ENCODE data around the gene TMEM202.
"Not testable (repeated sequence)": the region's sequence is repeated elsewhere in the genome, so short reads cannot be mapped to it uniquely, and the experiment has no call there.

TMEM202 gene

DNA sequence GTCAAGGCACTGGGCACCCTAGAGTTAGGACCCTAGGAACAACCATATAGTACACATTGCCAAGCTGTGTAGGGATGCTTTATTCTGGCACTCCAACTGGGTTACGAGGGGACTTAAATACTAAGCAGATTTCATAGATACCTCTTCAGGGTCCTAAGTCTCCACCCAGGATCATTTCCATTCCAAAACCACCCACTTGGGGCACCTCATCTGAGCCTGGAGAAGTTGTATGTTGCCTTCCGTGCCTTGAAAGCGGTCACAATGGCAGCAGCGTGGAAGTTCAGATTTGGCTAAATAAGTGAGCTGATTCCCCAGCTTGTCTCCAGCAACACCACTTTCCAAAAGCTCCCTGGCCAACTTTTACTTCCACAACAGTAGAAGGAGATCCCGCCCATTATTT, 4.6 kb downstream of the TMEM202 start:
- DNase-seq (ENCODE audit: low read depth in 3 of 3, low spot score in 1 of 3) = no peak

DNA sequence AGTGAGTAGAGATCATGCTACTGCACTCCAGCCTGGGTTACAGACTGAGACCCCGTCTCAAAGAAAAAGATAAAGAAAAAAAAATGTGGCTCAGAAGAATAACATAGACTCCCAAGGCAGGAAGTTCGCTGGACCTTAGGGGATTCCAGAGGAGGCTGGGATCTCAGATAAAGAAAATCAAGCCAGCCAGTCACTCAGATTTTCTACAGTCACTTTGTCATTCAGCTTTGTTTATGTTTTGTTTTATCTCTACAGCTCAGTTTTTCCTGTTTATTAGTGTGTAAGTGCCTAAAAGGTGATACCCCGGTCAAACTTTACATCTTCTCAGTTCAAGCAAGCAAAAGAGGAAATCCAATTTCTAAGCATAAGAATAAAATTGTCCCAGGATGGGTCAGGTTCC, 6.3 kb downstream of the TMEM202 start:
- DNase-seq (ENCODE audit: low read depth in 3 of 3, low spot score in 1 of 3) = no peak

DNA sequence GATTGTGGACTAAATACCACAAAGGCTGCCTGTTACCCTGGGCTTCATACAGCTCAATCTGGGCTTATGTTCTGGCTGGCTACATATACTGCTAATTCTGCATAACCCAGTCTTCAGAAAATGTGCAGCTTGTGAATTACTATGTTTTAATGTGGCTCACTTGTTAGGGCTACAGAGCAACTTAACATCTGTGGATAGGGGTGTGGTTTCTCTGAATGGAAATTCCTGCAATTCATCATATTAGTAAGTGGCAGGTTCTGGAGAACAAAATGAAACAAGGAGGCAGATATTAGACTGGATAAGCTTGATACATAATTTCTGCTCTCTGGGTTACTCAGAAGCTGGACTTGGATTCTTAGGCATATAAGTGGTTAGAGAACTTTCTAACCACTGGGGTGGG, 6.7 kb downstream of the TMEM202 start:
- no peak for DNase-seq (ENCODE audit: low read depth in 3 of 3, low spot score in 1 of 3)

DNA sequence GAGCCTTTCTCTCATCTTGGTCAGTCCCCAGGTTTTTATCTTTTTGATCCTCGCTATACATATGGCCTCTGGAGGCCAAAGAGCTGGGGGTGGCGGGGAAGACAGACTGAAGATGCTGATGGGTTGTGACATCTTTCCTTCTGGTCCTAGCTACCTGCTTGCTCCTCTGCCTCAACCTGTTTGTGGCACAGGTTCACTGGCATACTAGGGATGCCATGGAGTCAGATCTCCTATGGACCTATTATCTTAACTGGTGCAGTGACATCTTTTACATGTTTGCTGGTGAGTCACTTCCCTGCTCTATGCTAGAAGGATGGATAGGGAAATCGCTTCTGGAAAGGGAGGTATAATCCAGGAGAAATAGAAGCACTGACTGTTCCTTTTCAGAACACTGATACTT, 8.8 kb downstream of the TMEM202 start:
- no peak for DNase-seq (ENCODE audit: low read depth in 3 of 3, low spot score in 1 of 3)

DNA sequence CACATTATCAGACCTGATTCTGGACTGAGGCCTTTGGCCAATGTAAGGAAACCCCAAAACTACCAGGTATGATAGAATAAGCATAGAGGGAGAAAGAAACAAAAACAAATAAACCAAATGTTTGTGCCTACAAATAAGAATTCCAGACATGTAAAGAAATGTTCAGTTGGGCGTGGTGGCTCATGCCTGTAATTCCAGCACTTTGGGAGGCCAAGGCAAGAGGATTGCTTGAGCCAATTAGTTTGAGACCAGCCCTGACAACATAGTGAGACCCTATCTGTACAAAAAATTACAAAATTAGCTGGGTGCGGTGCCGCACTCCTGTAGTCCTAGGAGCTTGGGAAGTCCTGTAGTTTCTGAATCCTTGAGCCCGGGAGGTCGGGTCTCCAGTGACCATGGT, 13.0 kb downstream of the TMEM202 start:
- no peak for DNase-seq (ENCODE audit: low read depth in 3 of 3, low spot score in 1 of 3)

DNA sequence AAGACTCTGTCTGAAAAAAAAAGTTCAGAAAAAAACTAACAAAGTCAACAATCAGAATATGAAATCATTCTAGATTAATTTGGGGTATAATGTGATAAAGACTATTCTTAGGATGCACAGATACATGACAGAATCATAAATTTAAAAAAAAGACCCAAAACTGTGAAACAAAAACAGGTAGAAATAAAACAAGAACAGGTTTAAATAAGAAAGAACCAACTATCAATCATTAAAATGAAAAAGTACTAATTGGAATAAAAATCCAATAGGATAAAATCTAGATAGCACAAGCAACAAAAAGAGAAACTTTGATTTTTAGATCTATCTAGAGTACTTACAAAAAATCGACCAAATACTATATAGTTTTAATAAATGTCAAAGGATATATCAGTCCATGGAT, 13.4 kb downstream of the TMEM202 start:
- no peak for DNase-seq (ENCODE audit: low read depth in 3 of 3, low spot score in 1 of 3)

DNA sequence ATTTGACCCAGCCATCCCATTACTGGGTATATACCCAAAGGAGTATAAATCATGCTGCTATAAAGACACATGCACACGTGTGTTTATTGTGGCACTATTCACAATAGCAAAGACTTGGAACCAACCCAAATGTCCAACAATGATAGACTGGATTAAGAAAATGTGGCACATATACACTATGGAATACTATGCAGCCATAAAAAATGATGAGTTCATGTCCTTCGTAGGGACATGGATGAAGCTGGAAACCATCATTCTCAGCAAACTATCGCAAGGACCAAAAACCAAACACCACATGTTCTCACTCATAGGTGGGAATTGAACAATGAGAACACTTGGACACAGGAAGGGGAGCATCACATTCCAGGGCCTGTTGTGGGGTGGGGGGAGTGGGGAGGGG, 15.2 kb downstream of the TMEM202 start:
- not testable (repeated sequence) for DNase-seq (ENCODE audit: low read depth in 3 of 3, low spot score in 1 of 3)

DNA sequence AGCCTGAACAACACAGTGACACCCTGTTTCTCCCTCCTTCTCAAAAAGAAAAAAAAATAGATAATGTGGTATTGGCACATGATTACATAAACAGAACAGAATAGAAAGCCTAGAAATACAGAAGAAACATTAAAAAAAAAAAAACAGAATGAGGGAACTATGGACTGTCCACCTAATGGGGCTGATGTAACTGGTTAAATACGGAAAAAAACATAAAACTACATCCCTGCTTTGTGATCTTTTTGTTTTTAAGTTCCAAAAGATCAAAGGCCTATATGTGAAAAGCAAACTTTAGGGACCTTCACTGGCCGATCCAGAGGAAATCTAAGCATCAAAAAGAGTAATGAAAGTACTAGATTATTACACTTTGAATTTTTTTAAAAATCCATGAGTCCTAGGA, 17.2 kb downstream of the TMEM202 start:
- no peak for DNase-seq (ENCODE audit: low read depth in 3 of 3, low spot score in 1 of 3)

DNA sequence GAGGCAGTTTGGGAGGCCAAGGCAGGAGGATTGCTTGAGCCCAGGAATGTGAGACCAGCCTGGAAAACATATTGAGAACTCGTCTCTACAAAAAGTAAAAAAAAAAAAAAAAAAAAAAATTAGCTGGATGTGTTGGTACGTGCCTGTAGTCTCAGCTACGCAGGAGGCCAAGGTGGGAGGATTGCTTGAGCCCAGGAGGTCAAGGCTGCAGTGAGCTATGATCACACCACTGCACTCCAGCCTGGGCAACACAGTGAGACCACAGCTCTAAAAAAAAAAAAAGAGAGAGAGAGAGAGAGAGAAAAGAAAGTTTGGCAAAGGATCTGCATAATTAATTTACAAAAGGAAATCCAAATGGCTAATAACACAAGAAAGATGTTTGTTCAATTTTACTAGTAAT, 21.7 kb downstream of the TMEM202 start:
- not testable (repeated sequence) for DNase-seq (ENCODE audit: low read depth in 3 of 3, low spot score in 1 of 3)

DNA sequence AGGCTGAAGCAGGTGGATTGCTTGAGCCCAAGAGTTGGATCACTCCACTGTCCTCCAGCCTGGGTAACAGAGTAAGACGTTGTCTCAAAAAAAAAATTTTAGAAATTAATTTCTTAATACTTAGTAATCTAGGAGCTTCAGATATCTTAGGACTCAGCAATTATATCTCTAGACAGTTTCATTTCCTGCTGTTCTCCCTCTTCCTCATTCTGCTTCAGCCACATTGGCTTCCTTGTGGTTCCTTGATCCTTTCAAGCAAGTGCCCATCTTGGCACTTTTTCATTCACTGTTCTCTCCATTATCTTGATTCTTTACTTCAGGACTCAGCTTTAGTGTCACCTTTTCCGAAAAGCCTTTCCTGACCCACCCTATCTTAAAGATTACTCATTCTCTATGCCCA, 22.5 kb downstream of the TMEM202 start:
- no peak for DNase-seq (ENCODE audit: low read depth in 3 of 3, low spot score in 1 of 3)

DNA sequence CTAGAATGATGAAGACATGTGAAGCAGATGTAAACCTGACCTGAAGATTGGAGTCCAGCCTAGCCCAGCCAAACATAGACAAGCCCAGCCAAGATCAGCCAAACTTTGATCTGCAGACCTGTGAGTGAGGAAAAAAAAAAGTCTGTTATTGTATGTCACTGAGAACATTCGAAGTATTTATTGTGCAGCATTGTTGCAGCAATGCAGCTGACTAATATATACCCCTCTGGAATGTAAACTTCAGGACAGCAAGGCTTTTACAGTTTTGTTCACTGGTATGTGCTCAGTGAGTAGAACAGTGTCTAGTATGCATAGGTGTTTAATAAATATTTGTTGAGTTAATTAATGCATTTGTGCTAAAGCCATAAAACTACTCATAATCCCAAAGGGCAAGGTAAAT, 23.4 kb downstream of the TMEM202 start:
- no peak for DNase-seq (ENCODE audit: low read depth in 3 of 3, low spot score in 1 of 3)

DNA sequence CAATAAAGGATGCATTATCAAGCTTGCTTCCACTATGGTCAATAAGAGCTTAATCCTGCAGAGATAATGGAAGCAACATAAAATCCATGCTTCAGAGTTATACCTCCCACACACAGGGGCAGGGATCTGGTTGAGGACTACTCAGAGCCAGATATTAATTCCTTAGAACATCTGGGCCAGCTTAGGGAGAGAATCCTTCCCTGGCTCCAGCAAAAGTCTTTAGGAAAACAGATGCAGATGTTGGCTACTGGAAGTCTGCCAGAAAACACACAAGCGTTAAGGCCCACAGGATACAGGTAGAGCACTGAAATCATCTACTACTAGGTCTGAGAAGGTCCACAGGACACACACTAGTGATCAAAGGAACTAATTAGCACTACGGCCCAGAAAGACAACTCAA, 25.2 kb downstream of the TMEM202 start:
- DNase-seq (ENCODE audit: low read depth in 3 of 3, low spot score in 1 of 3) = no peak

DNA sequence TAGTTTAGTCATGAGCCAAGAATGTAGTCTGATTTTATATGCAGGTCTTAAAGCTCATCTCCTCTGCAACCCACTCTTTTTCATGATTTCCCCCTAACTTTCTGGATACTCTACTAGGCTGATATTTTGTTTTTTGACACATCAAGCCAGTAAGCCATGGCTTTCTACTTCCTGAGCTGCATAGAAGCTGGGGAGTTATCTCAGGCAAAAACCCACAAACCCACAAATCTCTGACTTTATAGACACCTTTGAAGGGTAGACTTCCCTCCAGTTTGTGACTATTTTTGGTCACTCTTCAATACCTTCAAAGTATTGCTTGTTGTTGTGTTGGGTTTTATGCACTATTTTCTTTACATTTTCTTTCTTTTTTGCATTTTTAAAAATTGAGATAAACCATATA, 28.6 kb downstream of the TMEM202 start:
- no peak for DNase-seq (ENCODE audit: low read depth in 3 of 3, low spot score in 1 of 3)

DNA sequence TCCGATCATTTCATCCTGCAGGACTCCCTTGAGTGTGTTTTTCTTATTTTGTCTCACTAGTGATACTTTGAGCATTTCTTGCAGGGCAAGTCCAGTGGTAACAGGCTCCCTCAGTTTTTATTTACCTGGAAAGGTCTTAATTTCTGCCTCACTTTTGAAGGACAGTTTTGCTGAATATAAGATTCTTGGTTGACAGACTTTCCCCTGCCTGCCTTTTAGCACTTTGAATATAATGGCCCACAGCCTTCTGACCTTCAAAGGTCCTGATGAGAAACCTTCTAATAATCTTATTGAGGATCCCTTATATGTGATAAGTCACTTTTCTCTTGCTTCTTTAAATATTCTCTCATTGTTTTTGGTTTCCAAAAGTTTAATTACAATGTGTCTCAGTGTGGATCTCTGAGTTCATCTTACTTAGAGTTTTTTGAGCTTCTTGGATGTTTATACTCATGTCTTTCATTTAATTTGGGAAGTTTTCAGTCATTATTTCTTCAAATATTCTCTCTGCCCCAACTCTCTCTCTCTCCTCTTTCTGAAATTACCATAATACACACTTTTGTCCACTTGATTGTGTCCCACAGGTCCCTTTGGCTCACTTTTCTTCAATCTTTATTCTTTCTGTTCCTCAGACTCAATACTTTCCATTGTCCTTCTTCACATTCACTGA, 39.7 kb downstream of the TMEM202 start:
- no peak for DNase-seq (ENCODE audit: low read depth in 3 of 3, low spot score in 1 of 3)

DNA sequence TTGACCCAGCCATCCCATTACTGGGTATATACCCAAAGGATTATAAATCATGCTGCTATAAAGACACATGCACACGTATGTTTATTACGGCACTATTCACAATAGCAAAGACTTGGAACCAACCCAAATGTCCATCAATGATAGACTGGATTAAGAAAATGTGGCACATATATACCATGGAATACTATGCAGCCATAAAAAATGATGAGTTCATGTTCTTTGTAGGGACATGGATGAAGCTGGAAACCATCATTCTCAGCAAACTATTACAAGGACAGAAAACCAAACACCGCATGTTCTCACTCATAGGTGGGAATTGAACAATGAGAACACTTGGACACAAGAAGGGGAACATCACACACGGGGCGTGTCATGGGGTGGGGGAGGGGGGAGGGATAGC, 44.7 kb downstream of the TMEM202 start:
- not testable (repeated sequence) for DNase-seq (ENCODE audit: low read depth in 3 of 3, low spot score in 1 of 3)

DNA sequence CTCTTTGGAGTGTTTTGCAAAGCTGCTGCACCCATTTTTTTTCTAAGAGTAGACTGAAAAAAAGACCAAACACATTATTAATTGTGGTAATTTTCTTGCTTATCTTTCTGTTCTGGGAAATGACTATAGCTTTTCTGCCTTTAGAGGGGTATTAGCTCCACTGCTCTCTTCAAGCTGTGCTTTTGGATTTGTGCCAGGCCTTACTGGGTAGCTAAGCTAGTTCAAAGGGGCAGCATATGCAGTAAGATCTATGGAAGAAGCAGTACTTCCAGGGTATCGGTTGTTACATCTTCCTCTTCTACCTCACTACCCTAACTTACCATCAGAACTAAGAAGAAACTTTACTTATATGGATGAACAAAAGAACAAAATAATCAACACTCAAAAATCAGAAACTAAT, 47.3 kb downstream of the TMEM202 start:
- DNase-seq (ENCODE audit: low read depth in 3 of 3, low spot score in 1 of 3) = no peak

DNA sequence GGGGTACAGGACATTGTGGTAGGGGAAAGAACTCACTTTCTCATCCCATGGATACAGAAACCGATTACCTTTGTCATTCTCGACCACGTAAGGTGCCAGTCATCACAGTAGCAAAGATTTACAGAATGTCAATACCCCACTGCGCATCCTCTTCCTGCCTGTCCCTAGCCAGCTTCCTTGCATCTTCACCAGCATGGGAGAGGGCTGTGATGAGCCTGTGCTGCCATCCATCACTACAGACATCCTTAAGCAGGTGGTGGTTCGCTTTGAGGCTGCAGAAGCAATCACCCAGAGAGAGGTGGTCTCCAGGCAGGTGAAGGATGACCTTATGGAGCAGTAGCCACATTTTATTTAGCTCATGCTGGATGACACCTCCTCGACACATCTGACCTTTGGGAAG, 52.7 kb downstream of the TMEM202 start:
- no peak for DNase-seq (ENCODE audit: low read depth in 3 of 3, low spot score in 1 of 3)

DNA sequence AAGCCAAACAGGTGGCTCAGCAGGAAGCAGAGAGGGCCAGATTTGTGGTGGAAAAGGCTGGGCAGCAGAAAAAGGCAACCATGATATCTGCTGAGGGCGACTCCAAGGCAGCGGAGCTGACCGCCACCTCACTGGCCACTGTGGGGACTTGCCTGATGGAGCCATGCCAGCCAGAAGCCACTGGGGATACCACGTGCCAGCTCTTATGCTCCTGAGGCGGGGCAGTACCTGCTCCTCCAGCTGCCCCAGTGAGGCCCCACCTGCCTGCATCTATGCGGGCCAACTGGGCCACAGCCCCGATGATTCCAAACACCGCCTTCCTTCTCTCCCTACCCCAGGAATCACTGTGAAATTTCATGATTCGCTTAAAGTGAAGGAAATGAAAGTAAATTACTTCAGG, 53.1 kb downstream of the TMEM202 start:
- DNase-seq (ENCODE audit: low read depth in 3 of 3, low spot score in 1 of 3) = no peak

DNA sequence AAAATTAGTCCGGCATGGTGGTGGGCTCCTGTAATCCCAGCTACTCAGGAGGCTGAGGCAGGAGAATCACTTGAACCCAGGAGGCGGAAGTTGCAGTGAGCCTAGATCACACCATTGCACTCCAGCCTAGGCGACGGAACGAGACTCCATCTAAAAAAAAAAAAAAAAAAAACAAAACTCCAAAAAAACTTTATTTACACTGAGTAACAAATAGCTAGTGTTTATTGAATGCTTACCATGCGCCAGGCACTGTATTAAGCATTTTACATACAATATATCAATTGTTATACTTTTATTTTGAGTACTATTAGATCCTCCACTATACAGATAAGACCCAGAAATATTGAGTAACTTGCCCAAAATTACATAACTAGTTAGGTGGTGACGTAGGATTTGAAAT, 58.6 kb downstream of the TMEM202 start:
- DNase-seq (ENCODE audit: low read depth in 3 of 3, low spot score in 1 of 3) = no peak

Data from stimulated activated CD4-positive, alpha-beta T cell treated with anti-CD3 and anti-CD28 coated beads, TNF-alpha, amount 100 ng/mL, for 1 hour (primary cell).